MCF 10A (cell line): ENCODE measurements around the gene HMGN1. TPM values are rescaled to one million over a fixed set of nuclear protein-coding genes. Genes with fewer than 3 reads are reported as not detected.

Experiments used
- BruUV-seq: library from RNA; stranded (reverse); fragments of 400-500 nt; replicated peaks from 2 replicates; lab custom pipeline; 2021; lab: Mats Ljungman, UMichigan
- CTCF ChIA-PET: fragments of 300-600 bp; sonication (Branson Sonifier 250); formaldehyde crosslinking; extraction: SDS; loops from one replicate; lab custom pipeline; 2021; ENCODE audit warnings: antibody characterized with exemption, inconsistent platforms; lab: Yijun Ruan, JAX
- POLR2A ChIA-PET: fragments of 300-600, 350-650 bp; sonication (Branson Sonifier 250); formaldehyde crosslinking; extraction: SDS; loops from one replicate; lab custom pipeline; 2020; ENCODE audit warnings: antibody characterized with exemption, inconsistent platforms; lab: Yijun Ruan, JAX
- DNase-seq: peaks from one replicate; pipeline ENCODE4 v3.0.0-alpha.2; 2018; ENCODE audit not compliant: unreplicated experiment
- H3K27ac Mint-ChIP-seq: one replicate; pipeline ENCODE4 v1.8.0; 2022; ENCODE audit warnings: mild to moderate bottlenecking, low read depth, mixed read lengths; ENCODE audit not compliant: unreplicated experiment
- H3K27me3 Mint-ChIP-seq: one replicate; pipeline ENCODE4 v1.8.0; 2022; ENCODE audit warnings: mixed read lengths; ENCODE audit not compliant: insufficient read depth, unreplicated experiment
- H3K36me3 Mint-ChIP-seq: one replicate; pipeline ENCODE4 v1.8.0; 2022; ENCODE audit warnings: mild to moderate bottlenecking, moderate library complexity, mixed read lengths; ENCODE audit not compliant: insufficient read depth, unreplicated experiment
- H3K4me1 Mint-ChIP-seq: one replicate; pipeline ENCODE4 v1.8.0; 2022; ENCODE audit warnings: mixed read lengths; ENCODE audit not compliant: insufficient read depth, unreplicated experiment
- H3K4me3 Mint-ChIP-seq: one replicate; pipeline ENCODE4 v1.8.0; 2022; ENCODE audit warnings: mild to moderate bottlenecking, moderate library complexity, mixed read lengths; ENCODE audit not compliant: unreplicated experiment
- H3K9me3 Mint-ChIP-seq: one replicate; pipeline ENCODE4 v1.8.0; 2022; ENCODE audit warnings: mixed read lengths; ENCODE audit not compliant: unreplicated experiment
- intact Hi-C: fragments of 100-400 bp; cut with micrococcal nuclease; formaldehyde crosslinking; loops from 2 replicates; pipeline ENCODE4 v1.14.1; 2022
- total RNA-seq: library from RNA; stranded (reverse); gene quantifications from 2 replicates; pipeline ENCODE4 v1.2.3, GENCODE V29; 2022
- TF ChIP-seq, protein P1 (sequence below): fragments of 200-600 bp; IDR thresholded peaks from one replicate; pipeline ENCODE4 v1.8.0; 2022; ENCODE audit warnings: antibody characterized with exemption, mild to moderate bottlenecking; ENCODE audit not compliant: unreplicated experiment

Gene HMGN1
- total RNA-seq, 1 experiment from 2014 or later: 360 TPM

DNA sequence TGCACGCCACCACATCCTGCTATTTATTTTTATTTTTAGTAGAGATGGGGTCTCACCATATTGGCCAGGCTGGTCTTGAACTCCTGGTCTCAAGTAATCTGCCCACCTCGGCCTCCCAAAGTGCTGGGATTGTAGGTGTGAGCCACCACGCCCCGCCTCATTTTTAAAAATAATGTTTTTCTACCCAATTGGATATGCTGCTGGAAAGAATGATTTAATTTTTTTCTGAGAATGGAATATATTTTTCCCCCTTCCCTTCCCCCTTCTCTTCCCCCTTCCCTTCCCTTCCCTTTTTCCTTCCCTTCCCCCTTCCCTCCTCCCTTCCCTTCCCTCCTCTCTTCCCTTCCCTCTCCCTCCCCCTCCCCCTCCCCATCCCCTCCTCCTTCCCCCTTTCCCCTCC is 17.7 kb upstream of the HMGN1 start:
- intact Hi-C loops: no loop called here
- no peaks in the 10 kb centered on the region for H3K9me3 Mint-ChIP-seq
- no peak overlapping the region for H3K4me3 Mint-ChIP-seq
- ChIA-PET POLR2A (no interaction called here), CTCF (no interaction called here)
- TF ChIP-seq, protein P1, sequence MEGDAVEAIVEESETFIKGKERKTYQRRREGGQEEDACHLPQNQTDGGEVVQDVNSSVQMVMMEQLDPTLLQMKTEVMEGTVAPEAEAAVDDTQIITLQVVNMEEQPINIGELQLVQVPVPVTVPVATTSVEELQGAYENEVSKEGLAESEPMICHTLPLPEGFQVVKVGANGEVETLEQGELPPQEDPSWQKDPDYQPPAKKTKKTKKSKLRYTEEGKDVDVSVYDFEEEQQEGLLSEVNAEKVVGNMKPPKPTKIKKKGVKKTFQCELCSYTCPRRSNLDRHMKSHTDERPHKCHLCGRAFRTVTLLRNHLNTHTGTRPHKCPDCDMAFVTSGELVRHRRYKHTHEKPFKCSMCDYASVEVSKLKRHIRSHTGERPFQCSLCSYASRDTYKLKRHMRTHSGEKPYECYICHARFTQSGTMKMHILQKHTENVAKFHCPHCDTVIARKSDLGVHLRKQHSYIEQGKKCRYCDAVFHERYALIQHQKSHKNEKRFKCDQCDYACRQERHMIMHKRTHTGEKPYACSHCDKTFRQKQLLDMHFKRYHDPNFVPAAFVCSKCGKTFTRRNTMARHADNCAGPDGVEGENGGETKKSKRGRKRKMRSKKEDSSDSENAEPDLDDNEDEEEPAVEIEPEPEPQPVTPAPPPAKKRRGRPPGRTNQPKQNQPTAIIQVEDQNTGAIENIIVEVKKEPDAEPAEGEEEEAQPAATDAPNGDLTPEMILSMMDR: no peak
- no peaks in the 10 kb centered on the region for H3K36me3 Mint-ChIP-seq
- DNase-seq: no peak
- no TSS peak for BruUV-seq
- H3K27me3 Mint-ChIP-seq: no peaks in the 10 kb centered on the region
- no peak overlapping the region for H3K27ac Mint-ChIP-seq
- H3K4me1 Mint-ChIP-seq: peaks cover 7% of the 10 kb centered on the region

GRCh38 chr21:39364949-39365348 is 16.1 kb upstream of the HMGN1 start:
- H3K9me3 Mint-ChIP-seq: no peaks in the 10 kb centered on the region
- H3K27me3 Mint-ChIP-seq: no peaks in the 10 kb centered on the region
- H3K27ac Mint-ChIP-seq: no peak overlapping the region
- CTCF ChIA-PET: interaction anchor here (1.0 kb wide), 1 partner anchor 9 kb away, joined by 8 read pairs; no protein-coding TSS in a partner anchor
- intact Hi-C loops: no loop called here
- DNase-seq: no peak
- TF ChIP-seq, protein P1: no peak
- H3K4me1 Mint-ChIP-seq: peaks cover under 1% of the 10 kb centered on the region
- no TSS peak for BruUV-seq
- POLR2A ChIA-PET: interaction anchor here (1.0 to 2.1 kb wide), 2 partner anchors 8 to 48 kb away, joined by 3 to 5 read pairs; no protein-coding TSS in a partner anchor
- no peaks in the 10 kb centered on the region for H3K36me3 Mint-ChIP-seq
- H3K4me3 Mint-ChIP-seq: no peak overlapping the region

GRCh38 chr21:39363607-39364555 is 15.0 kb upstream of the HMGN1 start:
- TF ChIP-seq, protein P1: no peak
- ChIA-PET CTCF (no interaction called here), POLR2A (interaction anchor here (0.9 to 2.1 kb wide), 2 partner anchors 10 to 14 kb away, joined by 3 to 5 read pairs; no protein-coding TSS in a partner anchor)
- no peaks in the 10 kb centered on the region for H3K36me3 Mint-ChIP-seq
- H3K9me3 Mint-ChIP-seq: no peaks in the 10 kb centered on the region
- intact Hi-C loops: no loop called here
- H3K4me3 Mint-ChIP-seq: no peak overlapping the region
- BruUV-seq: no TSS peak
- no peaks in the 10 kb centered on the region for H3K27me3 Mint-ChIP-seq
- H3K27ac Mint-ChIP-seq: no peak overlapping the region
- DNase-seq: no peak
- H3K4me1 Mint-ChIP-seq: no peaks in the 10 kb centered on the region

DNA sequence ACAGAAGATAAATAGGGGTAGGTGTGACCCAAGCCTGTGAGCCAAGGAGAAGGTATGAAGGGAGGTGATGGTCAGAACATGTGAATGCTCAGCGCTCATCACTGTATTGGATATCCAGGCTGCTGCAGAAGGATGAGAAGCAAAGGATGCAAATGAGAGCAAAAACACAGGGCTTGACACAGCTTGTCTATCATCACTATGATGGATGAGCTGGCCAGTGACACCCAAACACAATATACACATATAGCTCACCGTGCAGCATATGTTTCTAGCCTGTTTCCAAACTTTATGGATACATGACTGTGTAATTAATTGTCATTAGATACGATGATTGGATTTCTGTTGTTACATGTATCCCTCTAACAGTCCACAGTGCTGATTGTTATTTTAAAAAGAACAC is 13.8 kb upstream of the HMGN1 start:
- POLR2A ChIA-PET: interaction anchor here (0.6 to 2.1 kb wide), 4 partner anchors 11 to 179 kb away, joined by 3 to 5 read pairs (median 4); no protein-coding TSS in a partner anchor
- no peak for DNase-seq
- Mint-ChIP-seq H3K27ac (no peak overlapping the region), H3K4me3 (no peak overlapping the region), H3K27me3 (no peaks in the 10 kb centered on the region), H3K4me1 (no peaks in the 10 kb centered on the region), H3K36me3 (no peaks in the 10 kb centered on the region), H3K9me3 (no peaks in the 10 kb centered on the region)
- CTCF ChIA-PET: interaction anchor here (0.5 kb wide), 1 partner anchor 9 kb away, joined by 3 read pairs; no protein-coding TSS in a partner anchor
- BruUV-seq: no TSS peak
- TF ChIP-seq, protein P1: no peak
- intact Hi-C loops: no loop called here
